ENCODE data around the gene POLR2H.

The POLR2H gene

GRCh38 chr3:184355261-184356040 lies 6.1 kb upstream of the POLR2H start:
- no peak for DNase-seq (ENCODE audit: low read depth in 2 of 2)
- TF ChIP-seq CTCF (IDR thresholded peaks at IDR 0.05; ENCODE audit: low read depth, low read length) = no peak
- no peak overlapping the region for H3K4me3 ChIP-seq (replicated peaks in 1 of 2; ENCODE audit: low read depth in 2 of 2, low read length in 2 of 2)

- TF ChIP-seq CTCF (IDR thresholded peaks at IDR 0.05; ENCODE audit: low read depth, low read length) = no peak
- DNase-seq (ENCODE audit: low read depth in 2 of 2) = no peak
- H3K4me3 ChIP-seq (replicated peaks in 1 of 2; ENCODE audit: low read depth in 2 of 2, low read length in 2 of 2) = no peak overlapping the region
These were observed 4.0 kb upstream of the POLR2H start for GRCh38 chr3:184357248-184358123.

GRCh38 chr3:184358124-184358767 lies 3.3 kb upstream of the POLR2H start:
- no peak for DNase-seq (ENCODE audit: low read depth in 2 of 2)
- no peak for TF ChIP-seq CTCF (IDR thresholded peaks at IDR 0.05; ENCODE audit: low read depth, low read length)
- no peak overlapping the region for H3K4me3 ChIP-seq (replicated peaks in 1 of 2; ENCODE audit: low read depth in 2 of 2, low read length in 2 of 2)

- no peak for TF ChIP-seq CTCF (IDR thresholded peaks at IDR 0.05; ENCODE audit: low read depth, low read length)
- H3K4me3 ChIP-seq (replicated peaks in 1 of 2; ENCODE audit: low read depth in 2 of 2, low read length in 2 of 2) = no peak overlapping the region
- DNase-seq (ENCODE audit: low read depth in 2 of 2) = no peak
These were observed 2.6 kb upstream of the POLR2H start for GRCh38 chr3:184358921-184359350.

- no peak for TF ChIP-seq CTCF (IDR thresholded peaks at IDR 0.05; ENCODE audit: low read depth, low read length)
- H3K4me3 ChIP-seq (replicated peaks in 1 of 2; ENCODE audit: low read depth in 2 of 2, low read length in 2 of 2) = no peak overlapping the region
- DNase-seq (ENCODE audit: low read depth in 2 of 2) = no peak
These were observed 1.9 kb upstream of the POLR2H start for GRCh38 chr3:184359610-184360009.

GRCh38 chr3:184360070-184360928 lies 1.2 kb upstream of the POLR2H start:
- no peak for DNase-seq (ENCODE audit: low read depth in 2 of 2)
- peak overlapping the region; percentile 74 to 81 for H3K4me3 ChIP-seq (replicated peaks in 1 of 2; ENCODE audit: low read depth in 2 of 2, low read length in 2 of 2)
- TF ChIP-seq CTCF (IDR thresholded peaks at IDR 0.05; ENCODE audit: low read depth, low read length) = no peak
